Esophagus (tissue), 2 donors: ENCODE data around the gene KIAA0513. TPM values are rescaled to one million over a fixed set of nuclear protein-coding genes. Genes with fewer than 3 reads are reported as not detected.
A peak's percentile ranks its signal among the peaks of the same experiment; 100 is the strongest.

ENCODE experiments used
- H3K27ac ChIP-seq, 2 donors: one replicate each; pipeline ENCODE4 v1.5.1; 2013; ENCODE audit warnings: low read depth in 2 of 2, mild to moderate bottlenecking in 2 of 2, inconsistent platforms in 1 of 2, low read length in 1 of 2, moderate library complexity in 1 of 2
- H3K27me3 ChIP-seq, 2 donors: one replicate each; pipeline ENCODE4 v1.6.1; 2013; ENCODE audit warnings: low read length in 2 of 2, control low read depth in 1 of 2, mild to moderate bottlenecking in 1 of 2; ENCODE audit not compliant: insufficient read depth in 2 of 2, control insufficient read depth in 1 of 2
- H3K36me3 ChIP-seq, 2 donors: one replicate each; pipeline ENCODE4 v1.6.1; 2013; ENCODE audit warnings: low read length in 1 of 2; ENCODE audit not compliant: control insufficient read depth in 2 of 2, insufficient read depth in 2 of 2
- H3K4me1 ChIP-seq, 2 donors: one replicate each; pipeline ENCODE4 v1.6.1; 2013; ENCODE audit warnings: low read length in 1 of 2; ENCODE audit not compliant: control insufficient read depth in 2 of 2, insufficient read depth in 2 of 2
- H3K4me3 ChIP-seq, 2 donors: one replicate each; pipeline ENCODE4 v1.5.1; 2013; ENCODE audit warnings: low read length in 2 of 2, mild to moderate bottlenecking in 2 of 2, low read depth in 1 of 2, moderate library complexity in 1 of 2
- H3K9me3 ChIP-seq, 2 donors: one replicate each; pipeline ENCODE4 v1.6.1; 2013; ENCODE audit warnings: mild to moderate bottlenecking in 2 of 2, low read depth in 1 of 2, low read length in 1 of 2, moderate library complexity in 1 of 2; ENCODE audit not compliant: control insufficient read depth in 2 of 2, insufficient read depth in 1 of 2
- WGBS, 2 donors: extraction: QIAGEN DNeasy Blood & Tissue Kit; methylation state at CpG; one replicate each; pipeline ENCODE4 v1.1.7; 2013; 5-methylcytosine and 5-hydroxymethylcytosine counted together
- polyA plus RNA-seq, 2 donors: library from polyadenylated mRNA; stranded (reverse); fragments of 200-250 nt; gene quantifications; one replicate each; pipeline ENCODE4 v1.2.3, GENCODE V29; 2013
- donor health status: healthy with polysubstance abuse.
- donor health status: Bipolar disorder and iron deficiency.

Gene KIAA0513
- polyA plus RNA-seq, 2 donors: 3.0 to 3.7 TPM

GRCh38 chr16:85003725-85004586 is 23.6 kb upstream of the KIAA0513 start:
- 59 to 65% methylated on average over 16 of the region's 16 CpGs for WGBS, 2 donors
- Histone ChIP-seq H3K4me1 (peaks cover 16 to 32% of the 10 kb centered on the region in 2 donors), H3K36me3 (no peaks in the 10 kb centered on the region), H3K27me3 (no peaks in the 10 kb centered on the region), H3K27ac (peak overlapping the region; percentile 52 to 73), H3K4me3 (no peak overlapping the region), H3K9me3 (no peaks in the 10 kb centered on the region)

- peaks cover 16 to 32% of the 10 kb centered on the region in 2 donors for H3K4me1 ChIP-seq
- no peaks in the 10 kb centered on the region for H3K9me3 ChIP-seq
- H3K27me3 ChIP-seq: no peaks in the 10 kb centered on the region
- H3K36me3 ChIP-seq: no peaks in the 10 kb centered on the region
- WGBS, 2 donors: 62 to 63% methylated on average over 10 of the region's 10 CpGs
- peak overlapping the region; percentile 52 to 73 for H3K27ac ChIP-seq
- H3K4me3 ChIP-seq: no peak overlapping the region
These were observed 22.9 kb upstream of the KIAA0513 start for GRCh38 chr16:85004587-85005205.

- Histone ChIP-seq H3K9me3 (no peaks in the 10 kb centered on the region), H3K27me3 (no peaks in the 10 kb centered on the region), H3K27ac (peak overlapping the region; percentile 52 to 77), H3K36me3 (no peaks in the 10 kb centered on the region), H3K4me1 (peaks cover 19 to 34% of the 10 kb centered on the region in 2 donors), H3K4me3 (no peak overlapping the region)
- WGBS, 2 donors: 36 to 53% methylated on average over 11 of the region's 11 CpGs
These were observed 22.1 kb upstream of the KIAA0513 start for GRCh38 chr16:85005285-85006069.

GRCh38 chr16:85006639-85007038 is 21.0 kb upstream of the KIAA0513 start:
- H3K27me3 ChIP-seq: no peaks in the 10 kb centered on the region
- no peaks in the 10 kb centered on the region for H3K36me3 ChIP-seq
- H3K4me3 ChIP-seq: no peak overlapping the region
- WGBS, 2 donors: 88 to 91% methylated on average over 7 of the region's 7 CpGs
- peaks cover 15 to 29% of the 10 kb centered on the region in 2 donors for H3K4me1 ChIP-seq
- no peaks in the 10 kb centered on the region for H3K9me3 ChIP-seq
- H3K27ac ChIP-seq: no peak overlapping the region

- no peak overlapping the region for H3K4me3 ChIP-seq
- H3K27ac ChIP-seq: peak overlapping the region in 1 of 2 donors; percentile 8
- peaks cover 15 to 24% of the 10 kb centered on the region in 2 donors for H3K4me1 ChIP-seq
- no peaks in the 10 kb centered on the region for H3K36me3 ChIP-seq
- no peaks in the 10 kb centered on the region for H3K9me3 ChIP-seq
- H3K27me3 ChIP-seq: no peaks in the 10 kb centered on the region
- WGBS, 2 donors: 94 to 95% methylated on average over 7 of the region's 7 CpGs
These were observed 19.9 kb upstream of the KIAA0513 start for GRCh38 chr16:85007496-85008214.

GRCh38 chr16:85008271-85008670 is 19.3 kb upstream of the KIAA0513 start:
- WGBS, 2 donors: 57 to 66% methylated on average over 3 of the region's 3 CpGs
- Histone ChIP-seq H3K4me3 (no peak overlapping the region), H3K27ac (peak overlapping the region in 1 of 2 donors; percentile 9), H3K36me3 (no peaks in the 10 kb centered on the region), H3K4me1 (peaks cover 9 to 18% of the 10 kb centered on the region in 2 donors), H3K9me3 (no peaks in the 10 kb centered on the region), H3K27me3 (no peaks in the 10 kb centered on the region)

- peaks cover 3 to 9% of the 10 kb centered on the region in 2 donors for H3K4me1 ChIP-seq
These were observed 17.1 kb upstream of the KIAA0513 start for GRCh38 chr16:85010446-85010930.

GRCh38 chr16:85010931-85011845 is 16.4 kb upstream of the KIAA0513 start, which contains the start of gene ZDHHC7:
ZDHHC7 (minus strand) TSS chr16:85011535; CDS start chr16:84990618, 20,917 bp downstream.
- peak within 1 kb of the TSS; percentile 80 to 81 for H3K4me3 ChIP-seq
- H3K36me3 ChIP-seq: no peaks in the 10 kb centered on the region
- H3K27me3 ChIP-seq: no peaks in the 10 kb centered on the region
- WGBS, 2 donors: 0 to 1% methylated on average over 62 to 86 of the region's 86 CpGs
- peak within 1 kb of the TSS; percentile 96 for H3K27ac ChIP-seq
- H3K4me1 ChIP-seq: peaks cover 3 to 7% of the 10 kb centered on the region in 2 donors
- no peaks in the 10 kb centered on the region for H3K9me3 ChIP-seq

More at GRCh38 chr16:85010446-85010930, 17.1 kb upstream of the KIAA0513 start:
- H3K36me3 ChIP-seq: no peaks in the 10 kb centered on the region
- 16 to 25% methylated on average over 9 of the region's 9 CpGs for WGBS, 2 donors
- no peaks in the 10 kb centered on the region for H3K9me3 ChIP-seq
- no peaks in the 10 kb centered on the region for H3K27me3 ChIP-seq
- H3K4me3 ChIP-seq: peak overlapping the region; percentile 80 to 81
- peak overlapping the region; percentile 96 for H3K27ac ChIP-seq
